Kidney epithelial cell (primary cell): ENCODE measurements around the gene C16orf90. TPM values are rescaled to one million over a fixed set of nuclear protein-coding genes. Genes with fewer than 3 reads are reported as not detected.

Source experiments
- DNase-seq: peaks from one replicate; pipeline ENCODE4 v3.0.0-alpha.2; 2010; ENCODE audit warnings: low read depth
- H3K27me3 ChIP-seq: 2 replicates; pipeline ENCODE4 v1.6.0; 2011; ENCODE audit warnings: low read length; ENCODE audit not compliant: control insufficient read depth, insufficient read depth
- H3K36me3 ChIP-seq: 2 replicates; pipeline ENCODE4 v1.5.1; 2011; ENCODE audit warnings: low read length; ENCODE audit not compliant: control insufficient read depth, insufficient read depth
- H3K4me3 ChIP-seq: 2 replicates; pipeline ENCODE4 v1.5.1; 2011; ENCODE audit warnings: low read depth, mild to moderate bottlenecking, control low read depth, low read length
- total RNA-seq: library from RNA; depleted of rRNA; stranded (reverse); fragments of >200 nt; gene quantifications from 2 replicates; pipeline ENCODE4 v1.2.3, GENCODE V29; 2015
- TF ChIP-seq, protein P1 (sequence below): IDR thresholded peaks from 2 replicates; pipeline ENCODE4 v1.5.1; 2011; ENCODE audit warnings: mild to moderate bottlenecking, moderate library complexity, low read length, control low read depth, inconsistent platforms; ENCODE audit not compliant: insufficient read depth, poor library complexity, severe bottlenecking

Gene C16orf90
- total RNA-seq, 1 donor from 2014 or later, result not detected

DNA sequence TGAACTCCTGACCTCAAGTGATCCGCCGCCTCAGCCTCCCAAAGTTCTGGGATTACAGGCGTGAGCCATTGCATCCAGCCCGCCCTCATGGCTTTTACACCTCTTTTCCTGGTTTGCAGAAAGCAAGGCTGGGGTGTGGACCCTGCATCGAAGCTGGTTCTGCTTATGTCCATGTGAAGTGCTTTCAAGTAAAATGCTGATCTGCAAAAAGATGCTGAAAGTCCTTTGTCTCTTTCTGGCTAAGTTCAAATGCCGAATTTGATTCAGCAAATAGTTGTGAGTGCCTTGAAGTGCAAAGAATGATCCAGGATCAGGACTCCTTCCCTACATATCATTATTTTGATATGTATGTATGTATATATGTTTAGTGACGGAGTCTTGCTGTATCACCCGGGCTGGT, 34.7 kb downstream of the C16orf90 start:
- no peak for DNase-seq
- Histone ChIP-seq H3K4me3 (no peak overlapping the region), H3K27me3 (no peaks in the 10 kb centered on the region), H3K36me3 (no peaks in the 10 kb centered on the region)
- TF ChIP-seq, protein P1, sequence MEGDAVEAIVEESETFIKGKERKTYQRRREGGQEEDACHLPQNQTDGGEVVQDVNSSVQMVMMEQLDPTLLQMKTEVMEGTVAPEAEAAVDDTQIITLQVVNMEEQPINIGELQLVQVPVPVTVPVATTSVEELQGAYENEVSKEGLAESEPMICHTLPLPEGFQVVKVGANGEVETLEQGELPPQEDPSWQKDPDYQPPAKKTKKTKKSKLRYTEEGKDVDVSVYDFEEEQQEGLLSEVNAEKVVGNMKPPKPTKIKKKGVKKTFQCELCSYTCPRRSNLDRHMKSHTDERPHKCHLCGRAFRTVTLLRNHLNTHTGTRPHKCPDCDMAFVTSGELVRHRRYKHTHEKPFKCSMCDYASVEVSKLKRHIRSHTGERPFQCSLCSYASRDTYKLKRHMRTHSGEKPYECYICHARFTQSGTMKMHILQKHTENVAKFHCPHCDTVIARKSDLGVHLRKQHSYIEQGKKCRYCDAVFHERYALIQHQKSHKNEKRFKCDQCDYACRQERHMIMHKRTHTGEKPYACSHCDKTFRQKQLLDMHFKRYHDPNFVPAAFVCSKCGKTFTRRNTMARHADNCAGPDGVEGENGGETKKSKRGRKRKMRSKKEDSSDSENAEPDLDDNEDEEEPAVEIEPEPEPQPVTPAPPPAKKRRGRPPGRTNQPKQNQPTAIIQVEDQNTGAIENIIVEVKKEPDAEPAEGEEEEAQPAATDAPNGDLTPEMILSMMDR, result no peak

DNA sequence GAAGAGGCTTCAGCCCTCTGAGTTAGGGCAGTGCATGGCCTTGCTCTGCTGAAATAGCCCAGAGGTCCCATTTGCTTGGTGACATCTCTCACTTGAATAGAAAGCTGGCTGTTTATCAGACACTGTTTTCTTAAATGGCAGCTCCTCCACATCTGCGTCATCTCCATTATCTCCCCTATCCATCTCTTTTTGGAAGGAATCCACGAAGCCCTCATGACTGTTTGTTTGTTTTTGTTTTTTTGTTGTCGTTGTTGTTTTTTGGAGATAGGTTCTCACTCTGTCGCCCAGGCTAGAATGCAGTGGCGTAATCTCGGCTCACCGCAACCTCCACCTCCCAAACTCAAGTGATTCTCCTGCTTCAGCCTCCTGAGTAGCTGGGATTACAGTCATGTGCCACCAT, 35.2 kb downstream of the C16orf90 start:
- Histone ChIP-seq H3K27me3 (no peaks in the 10 kb centered on the region), H3K36me3 (no peaks in the 10 kb centered on the region), H3K4me3 (no peak overlapping the region)
- TF ChIP-seq, protein P1, result no peak
- no peak for DNase-seq

DNA sequence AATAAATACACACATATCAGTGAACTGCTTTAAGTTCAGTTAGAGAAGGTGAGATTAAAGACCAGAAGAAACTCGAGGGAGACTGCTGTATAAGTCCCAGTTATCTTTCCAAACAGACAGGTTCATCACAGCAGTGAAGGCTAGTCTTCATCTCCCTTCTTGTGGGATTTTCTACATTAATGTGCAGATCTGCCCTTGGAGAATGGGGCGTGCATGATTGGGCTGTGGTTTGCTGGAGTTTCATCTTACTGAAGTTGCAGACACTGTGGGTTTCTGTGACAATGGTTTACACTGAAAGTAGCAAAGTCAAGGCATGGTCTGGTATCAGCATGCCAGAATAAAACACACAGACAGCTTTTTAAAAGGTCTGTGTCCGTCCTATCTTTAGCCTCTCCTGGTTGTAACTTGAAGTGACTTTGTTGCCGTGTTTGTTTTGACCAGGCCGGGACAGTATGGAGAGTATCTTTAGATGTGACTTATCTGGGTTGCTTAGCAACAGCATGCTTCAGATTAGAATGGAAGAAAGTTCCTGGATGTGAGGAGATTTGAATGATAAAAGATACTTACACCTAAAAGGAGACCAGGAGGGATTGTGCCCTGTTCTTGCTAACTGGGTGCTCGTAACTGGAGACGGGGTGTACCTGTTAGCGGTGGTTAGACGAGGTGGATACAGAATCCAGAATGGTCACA, 35.7 kb downstream of the C16orf90 start:
- no peaks in the 10 kb centered on the region for H3K27me3 ChIP-seq
- H3K4me3 ChIP-seq, result peak overlapping the region; percentile 95
- DNase-seq, result no peak

DNA sequence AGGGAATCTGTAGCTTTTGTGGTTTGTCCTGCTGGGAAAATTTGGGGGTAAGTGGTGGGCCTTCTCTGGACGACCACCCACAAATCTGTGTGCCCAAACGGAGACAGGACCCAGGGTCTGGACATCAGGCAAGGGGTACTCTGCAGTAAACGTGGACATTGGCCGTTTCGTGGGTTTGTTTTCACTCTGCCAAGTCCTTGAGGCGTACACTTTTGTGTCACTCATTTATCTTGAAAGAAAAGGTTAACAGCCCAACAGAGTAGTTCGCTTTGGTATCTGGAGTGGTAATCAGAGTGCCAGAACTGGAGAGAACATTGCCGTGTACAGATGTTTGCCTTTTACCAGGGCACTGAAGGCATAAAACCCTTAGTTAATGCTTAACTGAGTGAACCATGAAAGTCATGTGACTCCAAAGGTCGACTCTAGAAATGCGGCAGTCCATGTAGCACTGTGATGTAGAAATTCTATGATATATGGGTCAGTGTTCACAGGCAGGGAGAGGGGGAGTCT, 36.4 kb downstream of the C16orf90 start:
- Histone ChIP-seq H3K27me3 (no peaks in the 10 kb centered on the region), H3K4me3 (peak overlapping the region; percentile 95), H3K36me3 (no peaks in the 10 kb centered on the region)
- TF ChIP-seq, protein P1, result no peak
- no peak for DNase-seq

More for the DNA sequence above, 35.7 kb downstream of the C16orf90 start:
- TF ChIP-seq, protein P1, result no peak
- no peaks in the 10 kb centered on the region for H3K36me3 ChIP-seq

DNA sequence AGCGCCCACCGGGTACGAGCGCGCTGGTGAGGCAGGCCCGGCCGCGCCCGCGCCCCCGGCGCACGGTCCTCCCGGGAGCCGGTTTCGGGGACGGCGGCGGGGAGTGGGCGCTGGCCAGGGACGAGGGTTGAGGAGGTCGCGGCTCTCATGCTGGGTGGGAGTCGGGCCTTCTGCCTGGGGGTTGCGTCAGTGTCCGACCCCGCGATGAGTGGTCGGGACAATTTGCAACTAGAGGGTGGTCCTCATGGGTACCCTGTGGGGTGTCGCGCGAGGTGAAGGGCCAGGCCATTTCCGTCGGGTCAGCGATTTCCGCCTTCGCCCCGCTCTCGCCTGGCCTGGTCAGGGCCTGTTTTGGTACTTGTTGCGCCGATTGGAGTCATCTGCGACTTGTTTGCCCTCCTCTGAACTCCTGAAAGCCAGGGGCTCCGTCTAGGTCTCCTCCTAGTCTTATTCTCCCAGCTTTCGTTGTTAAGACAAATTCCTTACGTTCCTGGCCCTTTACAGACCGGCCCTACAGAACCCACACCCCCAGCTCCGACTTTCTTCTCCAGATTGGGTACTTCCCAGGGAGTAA, 36.9 kb downstream of the C16orf90 start:
- TF ChIP-seq, protein P1, result no peak
- no peaks in the 10 kb centered on the region for H3K27me3 ChIP-seq
- peak overlapping the region; percentile 95 for H3K4me3 ChIP-seq
- DNase-seq, result no peak
- H3K36me3 ChIP-seq, result no peaks in the 10 kb centered on the region
